Inflammatory macrophage (primary cell): Measurements from ENCODE around the gene TSPAN12.
"Not testable (repeated sequence)": the region's sequence is repeated elsewhere in the genome, so short reads cannot be mapped to it uniquely, and the experiment has no call there.

Experiments used
- DNase-seq, 2 donors: peaks; one replicate each; pipeline ENCODE4 v3.0.0-alpha.2; 2020 to 2022

Gene TSPAN12

DNA sequence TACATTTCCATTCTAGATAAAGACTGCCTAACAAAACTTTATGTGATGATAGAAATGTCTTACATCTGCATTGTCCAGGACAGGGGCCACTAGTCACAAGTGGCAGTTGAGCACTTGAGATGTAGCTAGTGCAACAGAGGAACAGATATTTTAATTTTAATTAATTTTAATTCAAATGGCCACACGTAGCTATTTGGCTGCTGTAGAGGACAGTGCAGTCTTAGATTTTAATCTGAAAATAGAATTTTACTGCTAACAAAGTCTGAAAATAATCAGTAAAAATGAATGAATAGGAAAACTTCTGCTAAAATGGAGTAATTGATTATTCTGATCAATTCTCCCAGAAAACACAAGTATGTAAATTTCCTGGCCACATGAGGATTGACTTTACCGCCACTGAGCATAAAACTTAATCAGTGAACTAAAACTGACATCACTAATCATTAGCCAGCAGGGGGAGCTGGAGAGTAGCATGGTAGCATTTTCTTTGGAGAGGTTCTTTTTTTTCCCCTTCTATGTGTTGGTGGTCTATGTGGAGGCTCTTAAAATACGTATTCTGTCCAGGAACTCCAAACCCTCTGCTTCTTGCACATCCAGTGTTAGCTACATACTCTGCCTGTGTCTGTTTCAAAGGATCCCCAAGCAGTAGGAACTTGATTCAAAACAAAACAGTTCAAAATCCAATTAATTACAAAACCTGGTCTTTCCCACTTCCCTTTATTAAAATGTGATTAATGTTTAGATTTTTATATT is 52.1 kb downstream of the TSPAN12 start:
- peak; percentile 51 to 56 for DNase-seq

DNA sequence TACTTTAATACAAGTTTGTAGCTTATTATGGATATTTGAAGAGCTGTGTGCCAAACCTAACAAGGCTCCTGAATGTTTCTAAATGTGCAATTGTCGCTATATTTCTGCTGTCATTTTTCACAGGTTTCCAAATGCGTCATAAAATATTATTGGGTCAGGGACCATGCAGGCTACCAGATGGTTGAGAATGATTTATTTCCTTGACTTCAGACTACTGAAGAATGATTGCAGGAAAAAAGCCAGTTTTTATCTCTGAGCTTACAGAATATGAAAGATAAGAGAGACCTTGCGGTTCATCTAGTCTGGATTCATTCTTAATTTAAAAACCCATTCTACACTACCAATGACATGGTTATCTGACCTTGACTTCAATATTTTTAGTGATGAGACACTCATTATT is 55.2 kb downstream of the TSPAN12 start:
- no peak for DNase-seq

DNA sequence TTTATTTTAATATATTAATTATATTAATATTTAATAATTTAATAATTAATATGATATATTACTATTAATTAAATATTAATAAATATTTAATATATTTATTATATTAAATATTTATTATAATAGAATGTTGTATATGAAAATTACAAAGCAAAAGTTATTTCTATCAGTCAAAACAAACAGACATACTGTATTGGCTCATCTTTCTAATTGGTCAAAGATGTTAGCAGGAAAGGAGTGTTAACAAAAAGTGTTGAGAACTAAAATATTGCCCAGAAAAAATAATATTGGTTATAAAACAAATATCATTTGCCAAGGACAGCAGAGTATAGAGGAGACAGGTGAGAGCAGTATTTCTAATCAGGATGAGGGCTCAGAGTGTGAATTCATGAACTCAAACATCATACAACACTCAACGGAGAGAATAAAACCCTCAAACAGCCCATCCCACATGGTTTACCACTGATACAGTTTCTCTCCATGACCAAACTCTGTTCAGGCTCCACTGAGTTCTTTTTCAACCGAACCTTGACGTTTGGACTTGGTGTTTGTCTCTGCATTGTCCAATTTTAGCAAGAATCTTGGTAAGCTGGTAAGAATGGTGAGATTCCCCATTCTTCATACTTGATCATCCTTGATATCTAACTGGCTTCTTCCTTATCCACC is 58.0 kb downstream of the TSPAN12 start:
- no peak for DNase-seq

DNA sequence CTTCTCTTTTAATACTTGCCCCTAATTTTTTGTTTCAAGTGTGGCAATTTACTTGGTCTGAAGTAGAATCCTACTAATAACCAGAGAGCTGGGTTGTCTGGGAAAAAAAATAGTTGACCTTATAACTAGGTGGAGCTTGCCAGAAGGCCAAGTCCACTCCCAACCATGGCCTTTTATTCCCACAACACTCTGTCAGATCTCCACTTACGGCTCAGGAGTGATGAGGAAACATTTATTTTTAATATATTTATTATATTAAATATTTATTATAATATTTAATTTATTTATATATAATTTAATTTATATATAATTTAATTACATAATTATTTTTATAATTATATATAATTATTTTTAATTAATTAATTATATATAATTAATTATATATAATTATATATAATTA is 58.8 kb downstream of the TSPAN12 start:
- DNase-seq, result no peak

DNA sequence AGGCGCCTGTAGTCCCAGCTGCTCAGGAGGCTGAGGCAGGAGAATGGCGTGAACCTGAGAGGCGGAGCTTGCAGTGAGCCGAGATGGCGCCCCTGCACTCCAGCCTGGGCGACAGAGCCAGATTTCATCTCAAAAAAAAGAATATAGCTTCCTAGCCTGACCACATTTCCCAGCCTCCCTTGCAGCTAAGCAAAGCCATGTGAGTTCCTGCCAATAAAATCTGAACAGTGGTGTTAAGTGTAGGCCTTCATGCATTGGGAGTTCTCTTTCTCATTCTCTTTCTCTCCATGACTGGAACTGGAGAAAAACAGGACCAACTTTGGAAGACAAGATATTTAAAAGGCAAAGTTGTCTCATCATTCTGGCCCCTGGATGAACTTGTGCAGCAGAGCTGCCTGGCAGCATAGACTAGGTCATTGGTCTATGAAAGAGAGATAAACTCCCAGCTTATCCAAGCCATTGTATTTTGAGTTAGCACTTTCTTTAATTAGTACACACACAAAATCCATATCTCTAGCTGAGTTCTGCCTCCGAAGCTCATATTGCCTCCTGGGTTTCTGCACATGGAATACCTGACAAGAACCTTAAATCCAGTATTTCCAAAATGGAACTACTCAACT is 60.8 kb downstream of the TSPAN12 start:
- no peak for DNase-seq

DNA sequence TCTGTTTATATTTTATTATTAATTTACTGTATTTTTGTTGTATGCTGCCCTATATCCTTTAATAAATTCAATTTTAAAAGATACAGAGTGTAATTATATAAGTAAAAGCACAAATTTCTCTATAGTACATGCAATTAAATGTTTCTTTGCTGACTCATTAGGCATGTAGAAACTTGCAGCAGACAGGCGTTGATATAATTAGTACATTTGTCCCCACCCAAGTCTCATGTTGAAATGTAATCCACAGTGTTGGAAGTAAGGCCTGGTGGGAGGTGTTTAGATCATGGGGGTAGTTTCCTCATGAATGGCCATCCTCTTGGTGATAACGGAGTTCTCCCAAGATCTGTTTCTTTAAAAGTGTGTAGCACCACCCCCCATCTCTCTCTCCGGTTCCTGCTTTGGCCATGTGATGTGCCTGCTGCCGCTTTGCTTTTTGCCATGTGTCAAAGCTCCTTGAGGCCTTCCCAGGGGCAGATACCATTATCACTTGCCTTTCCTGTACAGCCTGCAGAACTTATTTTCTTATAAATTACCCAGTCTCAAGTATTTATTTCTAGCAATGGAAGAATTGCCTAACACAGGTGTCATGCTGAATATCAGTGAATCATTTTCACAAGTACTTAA is 63.7 kb downstream of the TSPAN12 start:
- DNase-seq, result no peak

DNA sequence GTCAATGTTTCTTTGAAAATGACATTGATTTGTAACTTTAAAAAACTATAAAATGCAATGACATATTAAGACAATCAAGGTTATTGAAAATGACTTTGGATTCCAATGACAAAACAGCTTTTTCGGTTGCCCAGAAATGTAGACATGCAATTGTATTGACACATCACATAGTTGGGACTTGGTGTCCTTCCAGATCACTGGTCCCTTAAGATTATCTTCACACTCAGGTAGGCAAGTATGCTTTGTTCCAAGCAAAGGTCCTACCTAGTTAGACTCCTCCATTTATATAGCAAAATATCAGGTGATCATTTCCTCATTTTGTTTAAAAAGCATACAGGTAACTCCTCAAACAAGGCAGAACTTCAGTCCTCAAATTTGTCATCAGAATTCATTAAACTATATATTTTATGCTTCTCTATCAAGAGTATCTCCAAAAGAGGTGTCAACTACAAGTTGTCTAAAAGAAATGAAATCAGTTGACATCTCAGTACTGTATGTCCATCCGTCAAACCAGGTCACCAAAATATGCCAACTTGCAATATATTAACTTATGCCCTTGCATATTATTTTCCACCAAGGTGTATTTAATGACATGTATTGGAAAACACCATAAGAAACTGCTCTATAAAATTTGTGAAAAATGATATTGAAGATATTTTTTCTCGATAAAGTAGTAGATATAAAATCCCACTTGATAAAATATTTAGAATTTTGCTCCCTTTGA is 64.6 kb downstream of the TSPAN12 start:
- DNase-seq, result no peak

DNA sequence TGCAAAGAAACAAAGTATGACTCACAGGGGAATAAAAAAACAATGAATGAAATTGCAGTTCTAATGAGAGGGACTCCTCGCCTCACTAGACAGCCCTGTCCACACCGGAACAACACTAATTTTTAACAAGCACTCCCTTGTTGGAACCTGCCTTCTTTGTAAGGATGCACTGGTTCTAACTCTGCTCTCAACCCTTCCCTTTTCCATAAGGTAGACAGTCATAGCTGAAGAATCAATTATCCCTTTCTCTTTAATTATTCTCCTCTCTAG is 65.1 kb downstream of the TSPAN12 start:
- DNase-seq, result no peak

DNA sequence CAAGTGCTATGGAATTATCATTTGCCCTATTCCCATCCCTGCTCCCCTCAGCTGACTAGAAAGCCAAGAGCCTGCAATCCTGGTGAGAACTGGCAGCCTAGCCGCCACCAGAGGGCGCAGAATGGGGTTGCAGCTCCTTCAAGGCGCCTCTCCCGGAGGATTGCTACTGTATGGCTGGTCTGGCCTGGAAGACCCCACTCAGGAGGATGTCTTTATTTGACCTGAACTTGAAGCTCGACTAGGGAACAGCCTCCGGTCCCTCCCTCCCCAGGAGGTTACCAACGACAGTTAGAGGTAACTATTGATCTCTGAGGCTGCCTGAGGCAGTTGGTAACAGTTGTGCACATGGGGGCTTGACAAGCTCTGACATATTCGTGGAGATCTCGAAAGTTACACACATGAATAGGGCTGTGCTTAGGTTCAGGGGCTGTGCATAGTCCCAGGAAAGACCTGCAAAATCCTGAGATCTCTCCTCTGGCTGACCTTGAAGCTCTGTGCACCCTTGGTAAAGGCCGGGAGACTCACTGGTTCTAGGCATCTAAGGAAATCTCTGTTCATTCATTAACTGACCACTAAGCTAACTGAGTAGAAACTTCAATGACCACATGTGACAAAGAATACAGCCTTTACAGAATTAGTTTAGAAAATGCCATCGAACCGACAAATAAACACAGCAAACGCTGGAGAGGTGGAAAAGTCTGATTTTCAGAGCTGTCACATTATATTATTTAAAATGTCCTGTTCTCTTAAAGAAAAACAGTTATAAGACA is 65.7 kb downstream of the TSPAN12 start:
- peak; percentile 48 to 73 for DNase-seq

DNA sequence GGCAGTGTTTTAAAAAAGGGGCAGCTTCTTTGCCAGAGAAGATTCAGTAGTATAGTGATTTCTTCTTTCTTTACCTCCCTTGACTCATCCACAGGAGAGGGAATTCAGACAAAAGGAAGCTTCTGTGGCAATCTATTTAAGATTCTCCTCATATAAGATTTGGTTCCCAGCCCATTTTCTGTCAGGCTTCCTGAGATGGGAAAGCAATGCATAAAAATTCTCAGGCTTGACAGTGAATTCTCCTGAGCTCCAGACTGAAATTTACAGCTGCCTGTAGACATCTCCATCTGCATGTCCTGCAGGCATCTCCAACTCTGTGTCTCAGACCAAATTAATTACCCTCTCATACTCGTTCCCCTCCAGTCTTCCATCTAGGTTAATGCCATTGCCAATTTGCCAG is 72.8 kb downstream of the TSPAN12 start:
- DNase-seq, result no peak

DNA sequence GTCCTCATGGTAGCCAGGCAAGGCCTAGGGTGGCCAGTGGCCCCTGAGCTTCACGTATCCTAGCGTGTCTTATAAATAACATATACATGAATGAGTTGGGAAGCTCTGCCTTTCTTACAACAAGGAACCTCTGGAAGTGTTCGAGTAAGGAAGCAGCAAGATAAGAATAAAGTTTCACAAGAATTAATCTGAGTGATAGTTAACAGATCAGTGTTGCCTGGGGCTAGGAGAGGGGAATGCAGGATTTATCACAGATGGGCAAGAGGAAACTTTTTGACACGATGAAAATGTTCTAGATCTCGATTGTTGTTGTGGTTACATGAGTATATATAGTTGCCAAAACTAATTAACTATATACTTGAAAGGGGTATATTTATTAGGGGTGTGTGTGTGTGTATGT is 74.2 kb downstream of the TSPAN12 start:
- DNase-seq, result no peak

DNA sequence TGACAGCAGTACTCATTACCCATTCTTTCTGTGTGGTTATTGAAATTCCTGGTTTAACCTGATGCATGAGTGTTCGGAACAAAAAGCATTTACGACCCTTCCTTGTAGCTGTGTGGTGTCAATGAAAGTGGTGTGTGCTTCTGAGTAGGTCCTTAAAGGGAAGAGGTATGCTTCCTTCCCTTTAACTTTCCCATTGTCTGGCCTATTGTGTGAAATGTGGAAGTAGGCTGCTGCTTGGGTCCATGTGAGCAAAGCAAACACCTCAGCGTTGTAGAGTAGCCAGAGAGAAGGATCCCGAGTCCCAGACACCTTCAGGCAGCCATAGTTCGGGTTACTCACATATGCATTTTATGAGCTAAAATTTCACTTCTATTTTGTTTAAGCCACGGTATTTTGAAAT is 74.7 kb downstream of the TSPAN12 start:
- no peak for DNase-seq

DNA sequence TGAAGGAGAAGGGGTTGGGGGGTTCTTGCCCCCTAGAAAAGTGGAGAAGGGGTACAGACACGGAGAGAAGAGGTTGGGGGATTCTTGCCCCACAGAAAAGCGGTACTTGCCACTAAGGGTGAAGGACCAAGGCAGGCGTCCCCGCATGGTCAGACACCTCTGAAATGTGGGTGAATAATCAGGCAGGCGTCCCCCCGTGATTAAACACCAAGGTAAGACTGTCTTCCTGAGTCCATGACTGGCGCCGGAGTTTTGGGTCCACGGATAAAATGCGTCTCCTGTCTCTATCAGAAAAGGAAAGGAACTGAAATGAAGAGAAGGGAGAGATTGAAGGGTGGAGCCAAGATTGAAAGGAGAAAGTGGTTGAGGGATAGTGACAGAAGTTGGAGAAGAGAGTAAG is 76.0 kb downstream of the TSPAN12 start:
- DNase-seq, result not testable (repeated sequence)

DNA sequence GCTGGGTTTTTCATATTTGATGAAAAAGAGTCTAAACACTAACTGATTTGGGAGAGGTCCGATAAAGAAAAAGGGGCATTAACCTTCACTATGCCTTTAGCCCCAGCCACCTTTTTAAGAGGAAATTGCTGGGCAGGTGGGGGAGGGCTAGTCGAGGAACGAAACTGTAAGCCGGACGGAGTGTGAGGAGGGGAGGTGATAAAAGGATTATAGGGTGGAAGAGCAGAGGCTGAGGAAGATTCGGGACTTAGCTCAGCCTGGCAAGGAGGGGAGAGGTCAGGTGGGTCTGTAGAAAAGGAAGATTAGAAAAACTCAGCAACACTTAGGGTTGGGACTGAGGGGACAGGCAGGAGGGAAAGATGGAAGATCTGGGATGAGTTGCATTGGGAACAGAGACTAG is 77.0 kb downstream of the TSPAN12 start:
- DNase-seq, result no peak

DNA sequence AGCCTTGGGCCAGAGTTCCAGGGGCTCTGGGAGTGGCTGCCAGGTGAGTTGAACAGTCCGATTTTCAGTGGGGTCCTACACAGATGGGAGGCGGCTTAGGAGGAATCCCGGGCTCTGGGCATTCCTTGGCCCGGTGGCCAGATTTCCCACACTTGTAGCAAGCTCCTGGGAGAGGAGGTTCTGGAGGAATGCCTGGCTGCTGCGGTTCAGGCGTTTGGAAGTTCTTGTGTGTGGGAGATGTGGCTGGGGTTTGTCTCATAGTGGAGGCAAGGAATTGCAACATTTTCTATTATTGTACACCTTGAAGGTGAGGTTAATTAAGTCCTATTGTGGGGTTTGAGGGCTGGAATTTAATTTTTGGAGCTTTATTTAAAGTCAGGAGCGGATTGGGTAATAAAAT is 77.5 kb downstream of the TSPAN12 start:
- DNase-seq, result not testable (repeated sequence)

DNA sequence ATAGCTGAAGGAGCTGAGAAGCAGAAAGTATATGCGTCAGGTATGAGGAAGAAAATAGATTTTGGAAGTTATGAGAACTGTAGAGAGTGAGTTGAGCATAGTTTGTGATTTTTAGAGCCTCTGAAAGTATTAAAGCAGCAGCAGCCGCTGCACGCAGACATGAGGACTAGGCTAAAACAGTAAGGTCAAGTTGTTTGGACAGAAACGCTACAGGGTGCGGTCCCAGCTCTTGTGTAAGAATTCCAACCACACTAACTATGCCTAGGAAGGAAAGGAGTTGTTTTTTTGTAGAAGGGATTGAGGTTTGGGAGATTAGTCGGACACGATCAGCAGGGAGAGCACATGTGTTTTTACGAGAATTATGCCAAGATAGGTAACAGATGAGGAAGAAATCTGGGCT is 78.9 kb downstream of the TSPAN12 start:
- DNase-seq, result not testable (repeated sequence)

DNA sequence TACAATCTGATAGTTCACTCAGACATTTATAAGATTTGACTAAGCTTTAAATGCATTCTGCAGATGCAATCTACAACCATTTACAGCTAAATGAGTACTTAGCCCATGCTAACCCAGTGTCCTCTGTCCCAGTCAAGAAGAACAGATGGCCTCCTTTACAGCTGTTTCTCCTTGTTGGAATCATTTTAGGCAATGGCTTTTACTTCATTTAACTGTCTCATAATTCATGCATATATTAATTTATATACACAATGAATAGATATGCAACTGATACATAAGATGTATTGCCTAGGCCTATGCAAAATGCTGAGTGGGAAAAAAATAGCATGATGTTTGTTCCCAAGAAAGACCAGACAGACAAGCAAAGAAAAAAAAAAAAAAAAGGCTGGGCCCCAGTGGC is 82.2 kb downstream of the TSPAN12 start:
- no peak for DNase-seq

DNA sequence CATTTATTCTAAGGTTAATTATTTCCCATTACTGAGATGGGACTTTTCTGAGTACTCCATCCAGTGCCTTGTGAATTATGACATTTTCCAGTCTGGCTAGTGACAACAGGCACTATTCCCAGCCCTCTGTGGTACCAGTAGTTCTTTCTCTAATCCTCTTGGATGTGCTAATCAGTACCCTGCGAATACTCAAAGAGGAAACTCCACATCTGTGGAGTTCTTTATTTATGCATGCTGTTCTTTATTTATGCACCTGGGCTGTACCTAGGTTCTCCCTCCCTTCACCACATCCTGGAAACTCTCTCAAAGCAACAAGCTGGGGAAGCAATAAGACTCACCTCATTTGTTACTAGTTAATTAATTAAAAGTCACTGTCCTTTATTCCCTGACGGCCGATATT is 83.5 kb downstream of the TSPAN12 start:
- no peak for DNase-seq

DNA sequence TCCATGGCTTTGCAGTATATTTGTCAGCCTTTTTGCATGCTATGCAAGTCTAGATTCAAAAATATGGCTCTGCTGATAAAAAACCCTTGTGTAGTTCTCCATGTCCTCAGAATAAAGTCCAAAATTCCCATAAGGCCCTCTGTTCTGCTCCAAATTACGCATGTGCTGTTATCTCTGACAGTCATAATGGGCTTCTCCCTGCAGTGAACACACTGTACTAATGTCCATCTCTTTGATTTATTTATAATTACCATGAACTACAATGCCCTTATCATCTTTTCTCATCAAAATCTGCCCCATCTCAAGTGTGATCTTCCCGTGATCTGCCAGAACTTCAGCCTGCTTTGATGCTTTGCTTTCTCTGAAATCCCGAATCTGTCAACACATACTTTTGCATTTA is 87.7 kb downstream of the TSPAN12 start:
- no peak for DNase-seq

DNA sequence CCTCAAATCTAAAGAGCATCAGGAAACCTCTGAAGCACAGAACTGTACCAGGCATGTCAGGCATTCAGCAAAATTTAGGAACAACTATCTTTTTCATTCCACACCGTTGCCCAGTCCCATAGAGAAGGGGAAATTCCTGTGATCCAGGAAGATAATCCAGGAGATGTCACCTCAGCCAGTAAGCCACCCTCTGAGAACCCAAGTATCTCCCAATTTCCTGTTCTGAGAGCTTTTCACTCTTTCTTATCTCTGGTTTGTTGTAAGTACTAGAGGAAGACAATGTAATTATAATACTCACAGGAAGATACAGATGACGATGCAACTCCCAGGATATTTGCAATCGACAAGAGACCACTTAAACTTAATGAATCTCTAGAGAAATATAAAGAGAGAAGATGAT is 97.1 kb downstream of the TSPAN12 start:
- DNase-seq, result no peak

DNA sequence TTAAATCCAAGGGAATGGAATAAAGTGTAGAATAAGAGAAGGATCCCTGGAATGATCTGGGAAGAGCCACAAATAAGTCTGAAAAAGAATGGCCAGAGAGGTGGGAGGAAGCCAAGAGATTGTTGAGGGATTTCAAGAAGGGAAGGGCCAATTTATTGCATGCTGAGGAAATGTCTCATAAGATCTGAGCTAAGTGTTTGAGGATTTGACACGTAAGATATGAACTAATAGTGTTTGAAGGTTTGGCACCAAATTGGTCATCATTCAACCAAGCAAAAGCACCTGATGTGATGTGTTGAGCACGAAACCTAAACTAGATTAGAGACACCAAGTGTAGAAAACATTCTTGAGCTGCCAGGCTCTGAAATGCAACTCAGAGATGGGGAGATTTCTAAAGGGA is 97.9 kb downstream of the TSPAN12 start:
- DNase-seq, result no peak

DNA sequence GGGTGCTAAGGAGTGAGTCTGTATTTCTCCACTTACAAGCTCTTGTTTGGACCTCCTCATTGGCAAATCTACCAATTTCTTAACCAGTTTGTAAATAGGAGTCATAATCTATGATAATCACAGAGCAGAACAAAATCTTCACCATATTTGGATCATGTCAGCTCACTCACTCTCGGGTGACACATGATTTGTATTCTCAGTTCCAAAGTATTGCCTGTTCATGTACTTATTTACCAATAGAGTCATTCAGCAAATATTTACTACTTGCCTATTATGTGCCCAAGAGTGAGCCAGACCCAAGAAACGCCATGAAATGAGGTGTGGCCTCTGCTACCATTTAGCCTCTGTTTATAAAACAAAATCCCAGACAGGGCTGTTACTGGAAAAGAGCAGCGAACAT is 114.8 kb downstream of the TSPAN12 start:
- no peak for DNase-seq
